Measurements from ENCODE around the gene PRKACB. TPM values are rescaled to one million over a fixed set of nuclear protein-coding genes. Genes with fewer than 3 reads are reported as not detected.

PRKACB gene
- total RNA-seq, 2 experiments from 2014 or later = 85.2 to 96.3 TPM

DNA sequence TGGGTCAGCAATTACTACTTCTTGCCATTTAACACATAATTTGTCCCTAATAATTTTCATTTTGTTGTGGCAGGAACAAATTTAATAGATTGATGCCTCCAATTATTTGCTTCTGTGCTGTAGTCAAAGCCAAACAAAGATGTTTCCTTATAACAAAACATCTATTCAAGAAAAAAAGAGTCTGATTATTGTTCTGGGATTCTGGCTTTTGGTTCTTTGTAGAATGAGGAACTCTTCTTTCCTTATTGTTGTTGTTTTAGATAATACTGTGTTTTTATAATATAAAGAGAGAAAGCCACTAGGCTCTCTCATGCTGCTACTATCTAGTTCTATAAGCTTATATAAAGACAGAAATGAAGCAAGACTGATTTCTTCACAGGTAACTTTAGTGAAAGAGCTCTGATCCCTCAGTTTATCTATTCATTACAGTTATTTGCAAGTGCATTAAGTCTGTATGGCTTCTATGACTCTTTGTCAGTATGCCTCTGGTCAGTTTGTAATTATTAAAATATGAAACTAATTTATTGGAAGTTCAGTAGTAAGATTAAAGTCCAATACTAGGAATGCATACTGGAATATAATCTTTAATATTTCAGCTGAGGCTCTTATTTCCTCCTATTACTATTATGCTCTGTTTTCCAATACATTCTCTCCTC is 37.4 kb downstream of the PRKACB start:
- Mint-ChIP-seq H3K9me3 (ENCODE audit: insufficient read depth) (no peaks in the 10 kb centered on the region), H3K27ac (no peak overlapping the region), H3K27me3 (ENCODE audit: low read depth) (no peaks in the 10 kb centered on the region), H3K36me3 (ENCODE audit: low read depth) (peaks cover 31% of the 10 kb centered on the region), H3K4me3 (no peak overlapping the region), H3K4me1 (ENCODE audit: low read depth) (peaks cover 1% of the 10 kb centered on the region)
- ChIA-PET CTCF (interaction anchor here (0.7 kb wide), 1 partner anchor 12 kb away, joined by 3 read pairs; no protein-coding TSS in a partner anchor), POLR2A (interaction anchor here (1.0 kb wide), 1 partner anchor 117 kb away, joined by 3 read pairs; no protein-coding TSS in a partner anchor)
- DNase-seq (no peak), ATAC-seq (no peak)

DNA sequence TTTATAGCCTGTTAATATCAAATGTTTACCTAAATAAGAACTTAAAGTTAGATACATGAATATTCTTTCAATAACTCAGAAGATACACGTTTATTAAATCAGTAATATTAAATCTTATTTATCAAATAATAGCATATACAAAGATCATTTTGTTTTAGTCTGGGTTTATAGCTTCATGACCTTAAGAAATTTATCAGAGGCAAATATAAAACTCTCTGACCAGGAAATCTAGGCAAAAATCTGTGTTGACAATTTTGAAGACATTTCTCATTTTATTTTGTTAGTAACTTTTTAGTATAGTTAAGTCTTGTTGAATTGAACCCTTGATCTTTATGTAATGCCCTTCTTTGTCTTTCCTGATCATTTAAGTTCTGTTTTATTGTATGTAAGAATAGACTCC is 46.4 kb downstream of the PRKACB start:
- Mint-ChIP-seq H3K27me3 (ENCODE audit: low read depth) (no peaks in the 10 kb centered on the region), H3K4me1 (ENCODE audit: low read depth) (peaks cover 1% of the 10 kb centered on the region), H3K27ac (no peak overlapping the region), H3K9me3 (ENCODE audit: insufficient read depth) (peaks cover 47% of the 10 kb centered on the region), H3K36me3 (ENCODE audit: low read depth) (peaks cover 73% of the 10 kb centered on the region), H3K4me3 (no peak overlapping the region)
- ChIA-PET POLR2A (no interaction called here), CTCF (no interaction called here)
- no peak for DNase-seq
- no peak for ATAC-seq

DNA sequence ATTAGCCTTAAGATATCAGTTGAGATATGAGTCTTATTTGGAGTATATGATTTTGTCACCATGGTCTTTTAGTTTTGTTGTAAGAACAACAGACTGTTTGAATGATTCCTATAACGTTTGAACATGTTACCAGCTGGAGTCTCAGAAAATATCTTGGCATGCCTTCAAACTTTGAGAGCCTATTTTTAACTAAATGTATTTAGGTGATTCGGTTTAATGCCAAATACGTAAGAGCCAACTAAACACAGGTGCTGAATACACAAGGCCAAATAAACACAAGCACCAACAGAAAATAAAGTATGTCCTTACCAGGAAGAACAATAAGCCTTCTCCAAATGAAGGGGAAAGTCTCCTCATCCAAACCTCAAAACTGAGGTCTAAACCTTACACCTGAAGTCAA is 48.6 kb downstream of the PRKACB start:
- peaks cover 67% of the 10 kb centered on the region for H3K36me3 Mint-ChIP-seq (ENCODE audit: low read depth)
- H3K4me3 Mint-ChIP-seq = no peak overlapping the region
- ChIA-PET POLR2A (no interaction called here), CTCF (no interaction called here)
- H3K9me3 Mint-ChIP-seq (ENCODE audit: insufficient read depth) = peaks cover 47% of the 10 kb centered on the region
- no peaks in the 10 kb centered on the region for H3K4me1 Mint-ChIP-seq (ENCODE audit: low read depth)
- no peak for DNase-seq
- H3K27me3 Mint-ChIP-seq (ENCODE audit: low read depth) = no peaks in the 10 kb centered on the region
- H3K27ac Mint-ChIP-seq = no peak overlapping the region
- no peak for ATAC-seq

DNA sequence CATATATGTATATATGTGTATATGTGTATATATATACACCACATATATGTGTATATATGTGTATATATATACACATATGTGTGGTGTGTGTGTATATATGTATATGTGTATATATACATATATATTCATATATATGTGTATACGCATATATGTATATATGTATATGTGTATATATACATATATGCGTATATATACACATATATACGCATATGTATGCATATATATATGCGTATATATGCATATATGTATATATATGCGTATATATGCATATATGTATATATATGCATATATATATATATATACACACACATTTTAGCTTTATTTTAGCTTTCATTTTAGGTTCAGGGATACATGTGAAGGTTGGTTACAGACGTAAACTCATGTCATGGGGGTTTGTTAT is 54.8 kb downstream of the PRKACB start:
- POLR2A ChIA-PET = no interaction called here

DNA sequence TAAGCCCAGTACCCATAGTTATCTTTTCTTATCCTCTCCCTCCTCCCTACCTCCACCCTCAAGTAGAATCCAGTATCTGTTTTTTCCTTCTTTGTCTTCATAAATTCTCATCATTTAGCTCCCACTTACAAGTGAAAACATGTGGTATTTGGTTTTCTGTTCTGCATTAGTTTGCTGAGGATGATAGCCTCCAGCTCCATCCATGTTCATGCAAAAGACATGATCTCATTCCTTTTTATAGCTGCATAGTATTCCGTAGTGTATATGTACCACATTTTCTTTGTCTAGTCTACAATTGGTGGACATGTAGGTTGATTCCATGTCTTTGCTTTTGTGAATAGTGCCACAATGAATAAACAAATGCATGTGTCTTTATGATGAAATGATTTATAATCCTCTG is 55.2 kb downstream of the PRKACB start:
- no peak for ATAC-seq
- Mint-ChIP-seq H3K4me3 (no peak overlapping the region), H3K27ac (no peak overlapping the region), H3K4me1 (ENCODE audit: low read depth) (no peaks in the 10 kb centered on the region), H3K9me3 (ENCODE audit: insufficient read depth) (peaks cover 4% of the 10 kb centered on the region), H3K27me3 (ENCODE audit: low read depth) (no peaks in the 10 kb centered on the region), H3K36me3 (ENCODE audit: low read depth) (peaks cover 61% of the 10 kb centered on the region)
- ChIA-PET CTCF (no interaction called here), POLR2A (no interaction called here)
- no peak for DNase-seq

More for the DNA sequence above, 54.8 kb downstream of the PRKACB start:
- Mint-ChIP-seq H3K9me3 (ENCODE audit: insufficient read depth) (peaks cover 8% of the 10 kb centered on the region), H3K36me3 (ENCODE audit: low read depth) (peaks cover 61% of the 10 kb centered on the region), H3K27ac (no peak overlapping the region), H3K4me3 (no peak overlapping the region), H3K4me1 (ENCODE audit: low read depth) (no peaks in the 10 kb centered on the region), H3K27me3 (ENCODE audit: low read depth) (no peaks in the 10 kb centered on the region)
- CTCF ChIA-PET = no interaction called here
- ATAC-seq (no peak), DNase-seq (no peak)

DNA sequence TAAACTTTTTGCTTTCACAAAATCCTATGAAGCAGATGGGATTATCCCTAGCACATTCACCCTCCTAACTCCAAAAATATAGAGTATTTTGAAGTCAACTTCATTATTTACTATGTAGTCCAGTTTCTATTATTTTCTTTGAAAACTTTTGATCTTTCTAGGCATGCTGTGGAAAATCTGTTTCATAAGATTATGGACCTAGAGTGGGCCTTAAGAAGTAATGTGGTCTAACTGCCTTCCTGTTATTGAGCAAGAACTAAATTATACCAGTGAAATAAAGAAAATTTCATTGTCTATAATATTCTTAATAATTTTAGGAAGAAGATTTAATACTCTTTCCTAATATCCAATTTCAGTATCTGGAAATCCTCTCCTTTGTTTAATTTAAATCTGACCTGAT is 58.1 kb downstream of the PRKACB start:
- H3K27ac Mint-ChIP-seq = no peak overlapping the region
- ChIA-PET CTCF (no interaction called here), POLR2A (no interaction called here)
- H3K36me3 Mint-ChIP-seq (ENCODE audit: low read depth) = peaks cover 63% of the 10 kb centered on the region
- DNase-seq (no peak), ATAC-seq (no peak)
- H3K4me3 Mint-ChIP-seq = no peak overlapping the region
- no peaks in the 10 kb centered on the region for H3K27me3 Mint-ChIP-seq (ENCODE audit: low read depth)
- peaks cover 4% of the 10 kb centered on the region for H3K9me3 Mint-ChIP-seq (ENCODE audit: insufficient read depth)
- no peaks in the 10 kb centered on the region for H3K4me1 Mint-ChIP-seq (ENCODE audit: low read depth)

DNA sequence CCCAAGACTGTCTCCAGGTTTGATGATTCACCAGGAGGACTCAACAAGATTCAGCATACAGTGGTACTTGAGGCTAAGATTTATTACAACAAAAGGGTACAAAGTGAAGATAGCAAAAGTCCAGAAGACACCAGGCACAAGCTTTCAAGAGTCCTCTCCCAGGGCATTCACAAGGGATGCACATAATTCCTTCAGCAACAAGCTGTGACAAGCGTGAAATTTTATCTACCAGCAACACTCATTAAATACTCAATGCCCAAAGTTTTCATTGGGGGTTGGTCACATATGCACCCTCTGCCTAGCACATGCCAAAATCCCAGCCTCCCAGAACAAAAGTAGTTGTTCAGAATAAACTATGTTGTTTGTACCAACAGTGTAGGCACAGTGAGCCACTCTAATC is 62.3 kb downstream of the PRKACB start:
- POLR2A ChIA-PET = no interaction called here
- ATAC-seq = no peak
- H3K27ac Mint-ChIP-seq = no peak overlapping the region
- H3K36me3 Mint-ChIP-seq (ENCODE audit: low read depth) = peaks cover 57% of the 10 kb centered on the region
- no peaks in the 10 kb centered on the region for H3K9me3 Mint-ChIP-seq (ENCODE audit: insufficient read depth)
- H3K27me3 Mint-ChIP-seq (ENCODE audit: low read depth) = no peaks in the 10 kb centered on the region
- no peak overlapping the region for H3K4me3 Mint-ChIP-seq
- no peak for DNase-seq
- H3K4me1 Mint-ChIP-seq (ENCODE audit: low read depth) = no peaks in the 10 kb centered on the region
- CTCF ChIA-PET = no interaction called here

DNA sequence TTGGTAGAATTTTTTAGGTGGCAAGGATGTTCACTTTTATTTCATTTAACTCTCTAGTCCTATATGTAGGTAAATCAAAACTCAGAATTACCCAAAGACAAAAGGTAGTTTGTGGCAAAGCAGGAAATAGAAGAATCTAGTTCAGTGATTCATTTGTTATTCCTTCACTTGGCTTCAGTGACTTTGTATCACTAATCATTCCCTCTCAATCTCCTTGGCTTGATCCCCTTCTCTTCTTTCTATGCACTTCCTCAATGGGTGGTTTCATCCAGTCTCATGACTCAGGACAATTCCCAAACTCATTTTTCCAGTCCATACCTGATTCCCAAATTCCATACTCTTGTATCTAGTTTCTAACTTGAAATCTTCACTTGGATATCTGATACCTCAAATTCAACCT is 64.9 kb downstream of the PRKACB start:
- DNase-seq (no peak), ATAC-seq (no peak)
- no peaks in the 10 kb centered on the region for H3K9me3 Mint-ChIP-seq (ENCODE audit: insufficient read depth)
- ChIA-PET POLR2A (no interaction called here), CTCF (no interaction called here)
- no peaks in the 10 kb centered on the region for H3K27me3 Mint-ChIP-seq (ENCODE audit: low read depth)
- peaks cover 8% of the 10 kb centered on the region for H3K4me1 Mint-ChIP-seq (ENCODE audit: low read depth)
- peaks cover 48% of the 10 kb centered on the region for H3K36me3 Mint-ChIP-seq (ENCODE audit: low read depth)
- H3K27ac Mint-ChIP-seq = no peak overlapping the region
- H3K4me3 Mint-ChIP-seq = no peak overlapping the region

DNA sequence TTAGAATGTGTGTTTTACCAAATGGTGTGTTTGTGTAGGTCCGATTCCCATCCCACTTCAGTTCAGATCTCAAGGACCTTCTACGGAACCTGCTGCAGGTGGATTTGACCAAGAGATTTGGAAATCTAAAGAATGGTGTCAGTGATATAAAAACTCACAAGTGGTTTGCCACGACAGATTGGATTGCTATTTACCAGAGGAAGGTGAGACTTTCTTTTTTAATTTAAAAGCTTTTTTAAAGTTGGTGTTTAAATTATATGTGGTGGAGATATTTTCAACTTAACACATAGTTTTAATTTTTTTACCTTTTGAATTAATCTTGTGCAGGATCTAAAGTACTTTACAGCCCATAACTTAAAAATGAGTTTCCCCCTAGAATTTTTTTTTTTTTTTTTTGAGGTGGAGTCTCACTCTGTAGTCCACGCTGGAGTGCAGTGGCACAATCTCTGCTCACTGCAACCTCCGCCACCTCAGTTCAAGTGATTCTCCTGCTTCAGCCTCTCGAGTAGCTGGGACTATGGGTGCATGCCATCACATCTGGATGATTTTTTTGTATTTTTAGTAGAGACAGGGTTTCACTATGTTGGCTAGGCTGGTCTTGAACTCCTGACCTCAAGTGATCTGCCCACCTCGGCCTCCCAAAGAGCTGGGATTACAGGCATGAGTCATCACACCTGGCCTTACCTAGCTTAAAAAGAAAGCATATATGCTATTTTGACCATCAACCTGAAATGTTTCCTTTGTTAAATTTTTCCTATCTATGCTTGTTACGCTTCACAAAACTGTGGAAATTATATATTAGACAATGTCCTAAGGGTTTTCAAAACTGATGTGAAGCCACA is 70.3 kb downstream of the PRKACB start:
- ATAC-seq (no peak), DNase-seq (no peak)
- H3K27ac Mint-ChIP-seq = no peak overlapping the region
- ChIA-PET POLR2A (no interaction called here), CTCF (no interaction called here)
- peaks cover 47% of the 10 kb centered on the region for H3K36me3 Mint-ChIP-seq (ENCODE audit: low read depth)
- H3K4me1 Mint-ChIP-seq (ENCODE audit: low read depth) = peaks cover 9% of the 10 kb centered on the region
- H3K9me3 Mint-ChIP-seq (ENCODE audit: insufficient read depth) = peaks cover under 1% of the 10 kb centered on the region
- H3K27me3 Mint-ChIP-seq (ENCODE audit: low read depth) = no peaks in the 10 kb centered on the region
- no peak overlapping the region for H3K4me3 Mint-ChIP-seq

DNA sequence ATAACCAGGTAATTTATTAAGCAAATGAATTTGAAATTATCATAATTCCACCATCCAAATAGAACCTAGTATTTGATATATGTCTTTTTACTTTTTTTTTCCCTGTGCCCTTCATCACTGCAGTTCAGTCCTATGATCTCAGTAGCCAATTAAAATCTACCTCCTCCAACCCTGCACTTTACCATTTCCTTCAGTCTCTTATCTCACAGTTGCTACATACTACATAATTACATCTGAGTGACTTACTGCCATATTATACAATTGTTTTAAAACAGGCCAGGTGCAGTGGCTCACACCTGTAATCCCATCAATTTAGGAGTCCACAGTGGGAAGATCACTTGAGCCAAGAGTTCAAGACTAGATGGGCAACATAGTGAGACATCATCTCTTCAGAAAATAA is 73.2 kb downstream of the PRKACB start:
- ATAC-seq = no peak
- Mint-ChIP-seq H3K27ac (no peak overlapping the region), H3K4me3 (no peak overlapping the region), H3K9me3 (ENCODE audit: insufficient read depth) (peaks cover 21% of the 10 kb centered on the region), H3K27me3 (ENCODE audit: low read depth) (no peaks in the 10 kb centered on the region), H3K4me1 (ENCODE audit: low read depth) (peaks cover 9% of the 10 kb centered on the region), H3K36me3 (ENCODE audit: low read depth) (peaks cover 62% of the 10 kb centered on the region)
- no peak for DNase-seq
- POLR2A ChIA-PET = no interaction called here
- CTCF ChIA-PET = no interaction called here

DNA sequence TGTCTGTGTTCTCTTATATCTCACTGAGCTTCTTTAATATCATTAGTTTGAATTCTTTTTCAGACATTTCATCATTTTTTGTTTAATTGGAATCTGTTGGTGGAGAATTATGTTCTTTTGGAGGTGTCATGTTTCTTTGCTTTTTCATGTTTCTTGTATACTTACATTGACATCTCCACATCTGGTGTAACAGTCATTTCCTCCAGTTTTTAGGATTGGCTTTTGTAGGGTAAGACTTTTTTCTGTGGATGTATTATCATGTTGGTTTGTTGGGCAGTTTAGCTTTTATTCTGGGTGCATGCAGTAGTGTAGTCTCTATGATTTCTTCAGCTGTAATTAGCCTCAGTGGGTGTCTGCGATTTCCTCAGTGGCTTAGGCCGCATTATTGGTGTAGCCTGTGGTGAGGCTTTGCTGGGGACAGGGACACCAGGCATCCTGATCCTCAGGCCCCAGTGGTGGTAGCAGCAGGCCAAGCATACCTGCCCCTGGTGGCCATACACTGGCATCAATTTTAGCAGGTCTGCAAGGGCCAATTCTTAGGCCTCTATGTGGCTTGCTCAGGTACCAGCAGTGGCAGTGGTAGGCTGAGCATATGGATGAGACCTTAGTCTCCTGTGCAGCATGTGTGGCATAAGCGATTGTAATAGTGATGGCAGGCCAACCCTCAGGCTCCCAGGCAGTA is 79.8 kb downstream of the PRKACB start:
- Mint-ChIP-seq H3K27ac (no peak overlapping the region), H3K36me3 (ENCODE audit: low read depth) (peaks cover 66% of the 10 kb centered on the region), H3K4me3 (no peak overlapping the region), H3K4me1 (ENCODE audit: low read depth) (peaks cover 4% of the 10 kb centered on the region), H3K9me3 (ENCODE audit: insufficient read depth) (peaks cover 42% of the 10 kb centered on the region), H3K27me3 (ENCODE audit: low read depth) (no peaks in the 10 kb centered on the region)
- ATAC-seq (no peak), DNase-seq (no peak)
- ChIA-PET POLR2A (interaction anchor here (0.6 kb wide), 1 partner anchor 517 kb away, joined by 3 read pairs; no protein-coding TSS in a partner anchor), CTCF (no interaction called here)

DNA sequence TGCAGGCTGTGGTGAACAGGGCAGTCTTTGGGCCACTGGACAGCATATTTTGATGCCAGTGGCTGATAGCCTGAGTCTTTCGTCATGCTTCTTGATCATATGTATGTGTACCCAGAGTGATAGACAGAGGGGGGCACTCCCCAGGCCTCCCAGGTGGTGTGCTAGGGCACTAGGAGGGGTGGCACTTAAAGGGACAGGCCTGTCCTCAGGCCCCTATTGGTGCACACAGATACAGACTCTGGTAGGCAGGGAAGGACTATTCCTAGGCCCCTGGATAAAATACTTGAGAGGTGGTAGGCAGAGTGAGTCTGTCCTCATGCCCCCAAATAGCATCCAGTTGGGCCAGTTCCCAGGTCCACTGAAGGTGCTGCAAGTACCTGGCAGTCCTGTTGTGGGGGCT is 80.8 kb downstream of the PRKACB start:
- Mint-ChIP-seq H3K27ac (no peak overlapping the region), H3K4me1 (ENCODE audit: low read depth) (peaks cover 4% of the 10 kb centered on the region), H3K4me3 (no peak overlapping the region), H3K36me3 (ENCODE audit: low read depth) (peaks cover 58% of the 10 kb centered on the region), H3K9me3 (ENCODE audit: insufficient read depth) (peaks cover 36% of the 10 kb centered on the region), H3K27me3 (ENCODE audit: low read depth) (no peaks in the 10 kb centered on the region)
- ChIA-PET CTCF (no interaction called here), POLR2A (no interaction called here)
- ATAC-seq (no peak), DNase-seq (no peak)

Measured in activated CD8-positive, alpha-beta T cell treated with anti-CD3 and anti-CD28 coated beads, Interleukin-2, amount 10 ng/mL, durations not matched to agents 7 days and 5 days (primary cell).